ENCODE data around the gene SRPRA.

GRCh38 chr11:126317432-126317755, 48.7 kb upstream of the SRPRA start:
- TF ChIP-seq EZH2 (IDR thresholded peaks at IDR 0.05), result no peak
- no peak for TF ChIP-seq POLR2AphosphoS5 (IDR thresholded peaks at IDR 0.05; ENCODE audit: borderline replicate concordance, low read depth, low read length)
- TF ChIP-seq FOXP2 (optimal IDR thresholded peaks at IDR 0.05; ENCODE audit: control extremely low read depth, extremely low read length, insufficient read depth), result no peak

Data from SK-N-MC (cell line).